HEK293 (cell line): ENCODE data around the gene SULT2B1.

Experiments used
- BCL11B ChIP-seq: fragments of 450-650 bp; formaldehyde crosslinking; IDR thresholded peaks from 2 replicates; pipeline ENCODE4 v1.5.1; 2016; ENCODE audit warnings: low read depth, missing biosample characterization, missing genetic modification characterization
- KLF9 ChIP-seq: fragments of 450-650 bp; formaldehyde crosslinking; IDR thresholded peaks from 2 replicates; pipeline ENCODE4 v1.5.1; 2016; ENCODE audit warnings: missing biosample characterization, missing genetic modification characterization, low read depth
- MEIS1 ChIP-seq: sonication (generic); formaldehyde crosslinking; IDR thresholded peaks from 2 replicates; pipeline ENCODE4 v1.8.1; 2022; ENCODE audit warnings: missing genetic modification reagents, mild to moderate bottlenecking, borderline replicate concordance
- SALL2 ChIP-seq: fragments of 450-650 bp; formaldehyde crosslinking; IDR thresholded peaks from 2 replicates; pipeline ENCODE4 v1.5.0; 2017; ENCODE audit warnings: missing biosample characterization, mild to moderate bottlenecking, missing genetic modification characterization, borderline replicate concordance
- SCRT2 ChIP-seq: fragments of 450-650 bp; formaldehyde crosslinking; IDR thresholded peaks from 2 replicates; pipeline ENCODE4 v1.5.1; 2016; ENCODE audit warnings: missing biosample characterization, missing genetic modification characterization
- SP3 ChIP-seq: fragments of 450-650 bp; formaldehyde crosslinking; IDR thresholded peaks from 2 replicates; pipeline ENCODE4 v1.5.1; 2016; ENCODE audit warnings: missing biosample characterization, missing genetic modification characterization
- SP7 ChIP-seq: fragments of 450-650 bp; formaldehyde crosslinking; IDR thresholded peaks from 2 replicates; pipeline ENCODE4 v1.5.1; 2016; ENCODE audit warnings: missing biosample characterization, missing genetic modification characterization
- TRIM28 ChIP-seq: IDR thresholded peaks from 2 replicates; pipeline ENCODE4 v1.6.1; 2011; ENCODE audit warnings: low read length, control low read depth, borderline replicate concordance
- YY1 ChIP-seq: fragments of 450-650 bp; formaldehyde crosslinking; IDR thresholded peaks from 2 replicates; pipeline ENCODE4 v1.5.1; 2018; ENCODE audit warnings: missing biosample characterization, missing genetic modification characterization
- YY2 ChIP-seq: fragments of 450-650 bp; formaldehyde crosslinking; IDR thresholded peaks from 2 replicates; pipeline ENCODE4 v1.5.1; 2016; ENCODE audit warnings: missing biosample characterization, missing genetic modification characterization
- ZNF10 ChIP-seq: fragments of 450-650 bp; formaldehyde crosslinking; IDR thresholded peaks from 2 replicates; pipeline ENCODE4 v1.5.1; 2017; ENCODE audit warnings: missing biosample characterization, missing genetic modification characterization
- ZNF184 ChIP-seq: fragments of 450-650 bp; IDR thresholded peaks from 2 replicates; pipeline ENCODE4 v1.5.1; 2018; ENCODE audit warnings: missing biosample characterization, mild to moderate bottlenecking, missing genetic modification characterization
- ZNF202 ChIP-seq: fragments of 450-650 bp; formaldehyde crosslinking; IDR thresholded peaks from 2 replicates; pipeline ENCODE4 v1.5.1; 2016; ENCODE audit warnings: missing biosample characterization, missing genetic modification characterization, borderline replicate concordance
- ZNF23 ChIP-seq: fragments of 450-650 bp; formaldehyde crosslinking; IDR thresholded peaks from 2 replicates; pipeline ENCODE4 v1.5.1; 2016; ENCODE audit warnings: missing biosample characterization, missing genetic modification characterization, borderline replicate concordance
- ZNF239 ChIP-seq: fragments of 450-650 bp; formaldehyde crosslinking; IDR thresholded peaks from 2 replicates; pipeline ENCODE4 v1.5.1; 2016; ENCODE audit warnings: missing biosample characterization, missing genetic modification characterization
- ZNF350 ChIP-seq: fragments of 450-650 bp; formaldehyde crosslinking; IDR thresholded peaks from 2 replicates; pipeline ENCODE4 v1.5.0; 2017; ENCODE audit warnings: missing biosample characterization, mild to moderate bottlenecking, missing genetic modification characterization
- ZNF37A ChIP-seq: fragments of 450-650 bp; IDR thresholded peaks from 2 replicates; pipeline ENCODE4 v1.5.1; 2018; ENCODE audit warnings: missing biosample characterization, missing genetic modification characterization
- ZNF391 ChIP-seq: fragments of 450-650 bp; formaldehyde crosslinking; IDR thresholded peaks from 2 replicates; pipeline ENCODE4 v1.5.1; 2016; ENCODE audit warnings: low read depth, missing biosample characterization, missing genetic modification characterization, borderline replicate concordance
- ZNF423 ChIP-seq: fragments of 450-650 bp; formaldehyde crosslinking; IDR thresholded peaks from 2 replicates; pipeline ENCODE4 v1.5.1; 2016; ENCODE audit warnings: missing biosample characterization, missing genetic modification characterization
- ZNF433 ChIP-seq: fragments of 450-650 bp; formaldehyde crosslinking; IDR thresholded peaks from 2 replicates; pipeline ENCODE4 v1.5.1; 2016; ENCODE audit warnings: missing biosample characterization, missing genetic modification characterization, low read depth
- ZNF473 ChIP-seq: fragments of 450-650 bp; formaldehyde crosslinking; IDR thresholded peaks from 2 replicates; pipeline ENCODE4 v1.5.1; 2017; ENCODE audit warnings: missing biosample characterization, missing genetic modification characterization
- ZNF544 ChIP-seq: fragments of 450-650 bp; formaldehyde crosslinking; IDR thresholded peaks from 2 replicates; pipeline ENCODE4 v1.5.0; 2017; ENCODE audit warnings: missing biosample characterization, missing genetic modification characterization
- ZNF558 ChIP-seq: fragments of 450-650 bp; formaldehyde crosslinking; IDR thresholded peaks from 2 replicates; pipeline ENCODE4 v1.5.1; 2016; ENCODE audit warnings: missing biosample characterization, missing genetic modification characterization
- ZNF624 ChIP-seq: fragments of 450-650 bp; formaldehyde crosslinking; IDR thresholded peaks from 2 replicates; pipeline ENCODE4 v1.5.1; 2017; ENCODE audit warnings: missing biosample characterization, missing genetic modification characterization
- ZNF658 ChIP-seq: fragments of 450-650 bp; formaldehyde crosslinking; IDR thresholded peaks from 2 replicates; pipeline ENCODE4; 2016; ENCODE audit warnings: missing biosample characterization, missing genetic modification characterization
- ZNF670 ChIP-seq: fragments of 450-650 bp; formaldehyde crosslinking; IDR thresholded peaks from 2 replicates; pipeline ENCODE4 v1.5.1; 2016; ENCODE audit warnings: missing biosample characterization, missing genetic modification characterization, low read depth
- ZNF768 ChIP-seq: fragments of 450-650 bp; formaldehyde crosslinking; IDR thresholded peaks from 2 replicates; pipeline ENCODE4 v1.5.1; 2018; ENCODE audit warnings: missing biosample characterization, mild to moderate bottlenecking, missing genetic modification characterization
- TF ChIP-seq, protein P1 (sequence below): fragments of 450-650 bp; formaldehyde crosslinking; IDR thresholded peaks from 2 replicates; pipeline ENCODE4 v1.5.1; 2016; ENCODE audit warnings: missing biosample characterization, missing genetic modification characterization
- TF ChIP-seq, protein P2 (sequence below): fragments of 450-650 bp; IDR thresholded peaks from 2 replicates; pipeline ENCODE4 v1.5.1; 2018; ENCODE audit warnings: missing biosample characterization, missing genetic modification characterization
- TF ChIP-seq, protein P3 (sequence below): fragments of 450-650 bp; formaldehyde crosslinking; IDR thresholded peaks from 2 replicates; pipeline ENCODE4 v1.5.1; 2016; ENCODE audit warnings: missing biosample characterization, missing genetic modification characterization
- TF ChIP-seq, protein P4 (sequence below): fragments of 450-650 bp; formaldehyde crosslinking; IDR thresholded peaks from 2 replicates; pipeline ENCODE4 v1.5.1; 2016; ENCODE audit warnings: missing biosample characterization, missing genetic modification characterization
- TF ChIP-seq, protein P5 (sequence below): fragments of 450-650 bp; IDR thresholded peaks from 2 replicates; pipeline ENCODE4 v1.5.1; 2018; ENCODE audit warnings: missing biosample characterization, mild to moderate bottlenecking, missing genetic modification characterization

Gene SULT2B1

DNA sequence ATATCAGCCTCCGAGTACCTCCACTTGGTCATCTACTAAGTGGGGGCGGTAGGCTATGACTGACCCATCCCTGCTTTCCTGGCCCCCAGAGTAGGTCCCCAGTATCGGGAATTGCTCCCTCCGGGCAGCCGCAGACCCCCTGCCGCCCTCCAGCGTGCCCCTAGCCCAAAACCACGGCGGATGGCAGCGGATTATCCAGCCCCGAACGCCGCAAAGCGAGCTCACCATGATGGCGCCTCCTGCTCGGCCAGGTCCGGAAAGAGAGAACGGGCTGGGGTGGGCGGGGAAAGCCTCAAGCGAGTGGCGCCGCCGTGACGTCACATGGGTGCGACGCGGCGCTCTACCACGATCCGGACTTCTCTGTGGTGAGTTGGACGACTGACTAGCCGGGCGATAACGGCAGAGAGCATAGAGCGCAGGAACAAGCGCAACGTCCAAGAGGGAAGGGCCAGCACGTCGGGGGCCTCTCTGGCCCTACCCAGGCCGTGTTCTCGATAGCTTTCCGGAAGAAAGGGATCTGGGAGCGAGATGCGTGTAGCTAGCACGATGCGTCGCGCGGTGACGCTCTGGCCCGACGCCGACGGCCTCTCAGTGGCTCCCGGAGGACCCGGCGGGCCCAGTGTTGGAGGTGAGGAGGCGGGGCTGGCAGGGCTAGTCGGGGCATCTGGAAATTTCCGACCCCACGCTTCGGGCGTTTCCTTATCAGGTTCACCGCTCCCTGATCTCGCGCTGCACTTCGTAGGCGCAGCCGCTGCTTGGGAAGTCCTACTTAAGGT lies 67.1 kb downstream of the SULT2B1 start, which contains the start of the genes RPL18 and SPHK2 (continued):
- no peak for TF ChIP-seq SCRT2 (tag by site-specific recombination)
- peak; percentile 38; the same call in 1 of the 2 replicates for TF ChIP-seq ZNF558 (tag by site-specific recombination)
- TF ChIP-seq ZNF184 (tag by site-specific recombination): no peak
- peak; percentile 98 for TF ChIP-seq SP3
- TF ChIP-seq, protein P1, sequence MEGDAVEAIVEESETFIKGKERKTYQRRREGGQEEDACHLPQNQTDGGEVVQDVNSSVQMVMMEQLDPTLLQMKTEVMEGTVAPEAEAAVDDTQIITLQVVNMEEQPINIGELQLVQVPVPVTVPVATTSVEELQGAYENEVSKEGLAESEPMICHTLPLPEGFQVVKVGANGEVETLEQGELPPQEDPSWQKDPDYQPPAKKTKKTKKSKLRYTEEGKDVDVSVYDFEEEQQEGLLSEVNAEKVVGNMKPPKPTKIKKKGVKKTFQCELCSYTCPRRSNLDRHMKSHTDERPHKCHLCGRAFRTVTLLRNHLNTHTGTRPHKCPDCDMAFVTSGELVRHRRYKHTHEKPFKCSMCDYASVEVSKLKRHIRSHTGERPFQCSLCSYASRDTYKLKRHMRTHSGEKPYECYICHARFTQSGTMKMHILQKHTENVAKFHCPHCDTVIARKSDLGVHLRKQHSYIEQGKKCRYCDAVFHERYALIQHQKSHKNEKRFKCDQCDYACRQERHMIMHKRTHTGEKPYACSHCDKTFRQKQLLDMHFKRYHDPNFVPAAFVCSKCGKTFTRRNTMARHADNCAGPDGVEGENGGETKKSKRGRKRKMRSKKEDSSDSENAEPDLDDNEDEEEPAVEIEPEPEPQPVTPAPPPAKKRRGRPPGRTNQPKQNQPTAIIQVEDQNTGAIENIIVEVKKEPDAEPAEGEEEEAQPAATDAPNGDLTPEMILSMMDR (tag by site-specific recombination): 0 out of 2 replicates have a peak, but pooled peaks have one; percentile 24
- TF ChIP-seq BCL11B (tag by site-specific recombination): peak; percentile 19; the same call in 1 of the 2 replicates
- TF ChIP-seq ZNF23 (tag by site-specific recombination): no peak
- TF ChIP-seq ZNF37A (tag by site-specific recombination): no peak
- TF ChIP-seq ZNF433: no peak
- TF ChIP-seq ZNF10 (tag by site-specific recombination): peak; percentile 99
- TF ChIP-seq SALL2: no peak
- TF ChIP-seq SP7 (tag by site-specific recombination): peak; percentile 93
- no peak for TF ChIP-seq ZNF670 (tag by site-specific recombination)
- TF ChIP-seq, protein P2, sequence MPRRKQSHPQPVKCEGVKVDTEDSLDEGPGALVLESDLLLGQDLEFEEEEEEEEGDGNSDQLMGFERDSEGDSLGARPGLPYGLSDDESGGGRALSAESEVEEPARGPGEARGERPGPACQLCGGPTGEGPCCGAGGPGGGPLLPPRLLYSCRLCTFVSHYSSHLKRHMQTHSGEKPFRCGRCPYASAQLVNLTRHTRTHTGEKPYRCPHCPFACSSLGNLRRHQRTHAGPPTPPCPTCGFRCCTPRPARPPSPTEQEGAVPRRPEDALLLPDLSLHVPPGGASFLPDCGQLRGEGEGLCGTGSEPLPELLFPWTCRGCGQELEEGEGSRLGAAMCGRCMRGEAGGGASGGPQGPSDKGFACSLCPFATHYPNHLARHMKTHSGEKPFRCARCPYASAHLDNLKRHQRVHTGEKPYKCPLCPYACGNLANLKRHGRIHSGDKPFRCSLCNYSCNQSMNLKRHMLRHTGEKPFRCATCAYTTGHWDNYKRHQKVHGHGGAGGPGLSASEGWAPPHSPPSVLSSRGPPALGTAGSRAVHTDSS: no peak
- peak; percentile 64; the same call in 1 of the 2 replicates for TF ChIP-seq ZNF239 (tag by site-specific recombination)
- no peak for TF ChIP-seq ZNF624 (tag by site-specific recombination)
- TF ChIP-seq ZNF768: no peak
- TF ChIP-seq ZNF202 (tag by site-specific recombination): no peak
- TF ChIP-seq, protein P3, sequence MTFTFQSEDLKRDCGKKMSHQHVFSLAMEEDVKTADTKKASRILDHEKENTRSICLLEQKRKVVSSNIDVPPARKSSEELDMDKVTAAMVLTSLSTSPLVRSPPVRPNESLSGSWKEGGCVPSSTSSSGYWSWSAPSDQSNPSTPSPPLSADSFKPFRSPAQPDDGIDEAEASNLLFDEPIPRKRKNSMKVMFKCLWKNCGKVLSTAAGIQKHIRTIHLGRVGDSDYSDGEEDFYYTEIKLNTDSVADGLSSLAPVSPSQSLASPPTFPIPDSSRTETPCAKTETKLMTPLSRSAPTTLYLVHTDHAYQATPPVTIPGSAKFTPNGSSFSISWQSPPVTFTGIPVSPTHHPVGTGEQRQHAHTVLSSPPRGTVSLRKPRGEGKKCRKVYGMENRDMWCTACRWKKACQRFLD (tag by site-specific recombination): no peak
- TF ChIP-seq ZNF473 (tag by site-specific recombination): no peak
- no peak for TF ChIP-seq ZNF658 (tag by site-specific recombination)
- peak; percentile 87 for TF ChIP-seq KLF9 (tag by site-specific recombination)
- no peak for TF ChIP-seq ZNF423 (tag by site-specific recombination)
- 0 out of 2 replicates have a peak, but pooled peaks have one; percentile 67 for TF ChIP-seq TRIM28
- TF ChIP-seq, protein P4, sequence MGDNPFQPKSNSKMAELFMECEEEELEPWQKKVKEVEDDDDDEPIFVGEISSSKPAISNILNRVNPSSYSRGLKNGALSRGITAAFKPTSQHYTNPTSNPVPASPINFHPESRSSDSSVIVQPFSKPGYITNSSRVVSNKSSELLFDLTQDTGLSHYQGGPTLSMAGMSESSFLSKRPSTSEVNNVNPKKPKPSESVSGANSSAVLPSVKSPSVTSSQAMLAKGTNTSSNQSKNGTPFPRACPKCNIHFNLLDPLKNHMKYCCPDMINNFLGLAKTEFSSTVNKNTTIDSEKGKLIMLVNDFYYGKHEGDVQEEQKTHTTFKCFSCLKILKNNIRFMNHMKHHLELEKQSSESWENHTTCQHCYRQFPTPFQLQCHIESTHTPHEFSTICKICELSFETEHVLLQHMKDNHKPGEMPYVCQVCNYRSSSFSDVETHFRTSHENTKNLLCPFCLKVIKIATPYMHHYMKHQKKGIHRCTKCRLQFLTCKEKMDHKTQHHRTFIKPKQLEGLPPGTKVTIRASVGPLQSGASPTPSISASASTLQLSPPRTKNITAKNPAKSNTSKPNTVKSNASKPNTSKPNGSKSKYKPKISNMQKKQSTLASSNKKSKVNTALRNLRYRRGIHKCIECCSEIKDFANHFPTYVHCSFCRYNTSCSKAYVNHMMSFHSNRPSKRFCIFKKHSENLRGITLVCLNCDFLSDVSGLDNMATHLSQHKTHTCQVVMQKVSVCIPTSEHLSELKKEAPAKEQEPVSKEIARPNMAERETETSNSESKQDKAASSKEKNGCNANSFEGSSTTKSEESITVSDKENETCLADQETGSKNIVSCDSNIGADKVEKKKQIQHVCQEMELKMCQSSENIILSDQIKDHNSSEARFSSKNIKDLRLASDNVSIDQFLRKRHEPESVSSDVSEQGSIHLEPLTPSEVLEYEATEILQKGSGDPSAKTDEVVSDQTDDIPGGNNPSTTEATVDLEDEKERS (tag by site-specific recombination): peak; percentile 42; the same call in 1 of the 2 replicates
- TF ChIP-seq ZNF544 (tag by site-specific recombination): no peak
- TF ChIP-seq, protein P5, sequence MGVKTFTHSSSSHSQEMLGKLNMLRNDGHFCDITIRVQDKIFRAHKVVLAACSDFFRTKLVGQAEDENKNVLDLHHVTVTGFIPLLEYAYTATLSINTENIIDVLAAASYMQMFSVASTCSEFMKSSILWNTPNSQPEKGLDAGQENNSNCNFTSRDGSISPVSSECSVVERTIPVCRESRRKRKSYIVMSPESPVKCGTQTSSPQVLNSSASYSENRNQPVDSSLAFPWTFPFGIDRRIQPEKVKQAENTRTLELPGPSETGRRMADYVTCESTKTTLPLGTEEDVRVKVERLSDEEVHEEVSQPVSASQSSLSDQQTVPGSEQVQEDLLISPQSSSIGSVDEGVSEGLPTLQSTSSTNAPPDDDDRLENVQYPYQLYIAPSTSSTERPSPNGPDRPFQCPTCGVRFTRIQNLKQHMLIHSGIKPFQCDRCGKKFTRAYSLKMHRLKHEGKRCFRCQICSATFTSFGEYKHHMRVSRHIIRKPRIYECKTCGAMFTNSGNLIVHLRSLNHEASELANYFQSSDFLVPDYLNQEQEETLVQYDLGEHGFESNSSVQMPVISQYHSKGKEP (tag by site-specific recombination): no peak
- TF ChIP-seq MEIS1: no peak
- TF ChIP-seq ZNF391 (tag by site-specific recombination): peak; percentile 78; the same call in 1 of the 2 replicates
- peak; percentile 77 for TF ChIP-seq YY1 (tag by site-specific recombination)
- peak; percentile 85 for TF ChIP-seq YY2 (tag by site-specific recombination)
- TF ChIP-seq ZNF350 (tag by site-specific recombination): no peak
